GM19025 (cell line): ENCODE results near the gene TRPC4AP.

ENCODE experiments used
- ATAC-seq: cut with Tn5 transposase; IDR thresholded peaks from one replicate; pipeline ENCODE4 v1.9.1; 2021; ENCODE audit warnings: mild to moderate bottlenecking, low read depth, moderate library complexity; ENCODE audit not compliant: unreplicated experiment

Gene TRPC4AP

GRCh38 chr20:35017099-35017835, 75.3 kb downstream of the TRPC4AP start:
- ATAC-seq, result no peak

GRCh38 chr20:35015863-35016193, 76.8 kb downstream of the TRPC4AP start:
- no peak for ATAC-seq

DNA sequence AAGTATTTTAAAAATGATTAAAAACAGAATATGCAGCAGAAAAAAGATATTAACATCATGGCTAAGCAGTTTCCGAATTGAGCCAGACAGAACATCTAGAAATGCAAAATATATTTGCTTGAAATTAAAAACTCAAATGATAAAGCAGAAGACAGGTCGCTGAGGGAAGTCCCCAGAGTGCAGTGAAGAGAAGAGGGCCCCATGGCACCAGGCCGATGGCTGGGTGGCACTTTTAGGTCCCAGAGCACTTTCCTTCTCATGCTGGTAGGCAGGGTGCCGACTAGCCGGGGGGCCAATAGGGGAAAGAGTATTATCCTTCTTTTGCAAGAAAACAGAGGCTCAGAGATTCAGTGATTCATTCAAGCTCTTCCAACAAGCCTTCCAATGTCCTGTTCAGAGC, 78.1 kb downstream of the TRPC4AP start:
- ATAC-seq, result no peak

DNA sequence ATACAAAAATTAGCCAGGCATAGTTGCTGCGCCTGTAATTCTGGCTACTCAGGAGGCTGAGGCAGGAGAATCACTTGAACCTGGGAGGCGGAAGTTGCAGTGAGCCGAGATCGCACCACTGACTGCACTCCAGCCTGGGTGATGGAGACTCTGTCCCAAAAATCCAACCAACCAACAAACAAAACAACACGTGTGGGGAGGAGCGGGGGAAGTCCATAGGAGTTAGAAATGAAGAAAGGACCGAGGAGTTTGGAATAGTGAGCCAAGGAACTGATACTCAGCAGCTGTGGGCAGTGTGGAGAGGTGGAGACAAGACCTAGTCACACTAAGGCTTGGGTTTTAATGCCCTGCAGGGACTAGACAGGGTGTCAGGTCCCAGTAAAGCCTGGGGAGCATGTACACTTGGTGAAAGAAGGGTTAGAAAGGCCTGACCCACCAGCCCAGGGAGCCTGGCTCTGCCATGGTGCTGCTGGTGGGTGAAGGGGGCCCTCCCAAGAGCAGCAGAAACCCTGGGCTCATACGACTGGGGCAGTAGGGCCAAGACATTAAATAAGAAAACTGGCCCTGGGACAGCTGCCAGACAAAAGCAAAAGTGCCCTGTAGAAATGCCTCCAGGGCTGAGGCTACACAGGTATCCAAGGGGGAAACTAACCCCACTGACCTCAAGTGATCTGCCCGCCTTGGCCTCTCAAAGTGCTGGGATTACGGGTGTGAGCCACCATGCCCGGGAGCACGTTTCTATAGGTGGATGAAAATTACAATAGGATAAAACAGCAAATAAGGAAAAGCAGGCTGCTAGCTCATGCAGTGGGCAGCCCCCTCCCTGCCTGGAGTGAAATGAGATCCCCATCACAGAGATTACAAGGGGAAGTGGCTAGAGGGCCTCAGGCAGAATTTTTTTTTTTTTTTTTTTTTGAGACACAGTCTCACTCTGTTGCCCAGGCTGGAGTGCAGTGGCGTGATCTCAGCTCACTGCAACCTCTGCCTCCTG, 78.9 kb downstream of the TRPC4AP start:
- ATAC-seq, result no peak

DNA sequence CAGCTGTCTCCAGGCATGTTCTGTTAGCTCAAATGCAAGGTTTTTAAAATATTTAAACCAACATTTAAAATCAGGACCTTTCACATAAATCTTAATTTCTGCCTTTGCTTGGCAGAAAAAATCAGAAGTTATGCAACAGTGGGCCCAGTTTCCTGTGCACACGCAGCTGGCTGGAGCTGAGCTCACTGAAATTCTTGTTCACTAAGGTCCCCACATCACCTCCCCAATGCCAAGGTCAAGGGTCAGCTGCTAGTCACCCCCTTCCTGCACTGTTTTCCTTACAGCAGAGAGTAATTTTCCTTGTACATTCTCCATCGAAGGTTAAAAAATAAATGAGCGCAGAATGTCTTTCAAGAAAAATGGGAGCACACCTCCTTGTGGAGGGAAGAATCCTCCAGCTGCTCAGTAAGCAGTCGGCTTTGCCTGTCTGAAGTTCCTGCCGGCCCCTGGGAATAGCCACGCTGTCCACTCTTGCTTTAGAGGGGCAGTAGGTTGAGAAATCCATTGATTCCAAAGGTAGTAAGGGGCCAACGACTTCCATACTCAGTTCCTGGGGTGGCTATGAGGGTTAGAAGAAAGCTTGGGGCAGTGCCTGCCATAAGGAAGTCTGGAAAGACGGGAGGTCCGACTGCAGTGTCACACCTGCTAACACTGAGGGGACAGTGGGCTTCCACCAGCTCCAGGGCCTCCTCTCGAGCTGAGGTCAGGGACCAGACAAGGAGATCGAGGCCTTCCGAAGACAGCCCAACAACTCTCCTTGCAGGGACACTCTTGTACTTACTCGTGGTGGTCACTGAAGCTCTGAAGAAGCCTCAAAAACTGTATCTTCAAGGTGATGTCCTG, 80.2 kb downstream of the TRPC4AP start:
- no peak for ATAC-seq

GRCh38 chr20:35011589-35012226, 80.9 kb downstream of the TRPC4AP start:
- no peak for ATAC-seq

- ATAC-seq, result no peak
Observed at GRCh38 chr20:35010405-35011192, 82.0 kb downstream of the TRPC4AP start.

DNA sequence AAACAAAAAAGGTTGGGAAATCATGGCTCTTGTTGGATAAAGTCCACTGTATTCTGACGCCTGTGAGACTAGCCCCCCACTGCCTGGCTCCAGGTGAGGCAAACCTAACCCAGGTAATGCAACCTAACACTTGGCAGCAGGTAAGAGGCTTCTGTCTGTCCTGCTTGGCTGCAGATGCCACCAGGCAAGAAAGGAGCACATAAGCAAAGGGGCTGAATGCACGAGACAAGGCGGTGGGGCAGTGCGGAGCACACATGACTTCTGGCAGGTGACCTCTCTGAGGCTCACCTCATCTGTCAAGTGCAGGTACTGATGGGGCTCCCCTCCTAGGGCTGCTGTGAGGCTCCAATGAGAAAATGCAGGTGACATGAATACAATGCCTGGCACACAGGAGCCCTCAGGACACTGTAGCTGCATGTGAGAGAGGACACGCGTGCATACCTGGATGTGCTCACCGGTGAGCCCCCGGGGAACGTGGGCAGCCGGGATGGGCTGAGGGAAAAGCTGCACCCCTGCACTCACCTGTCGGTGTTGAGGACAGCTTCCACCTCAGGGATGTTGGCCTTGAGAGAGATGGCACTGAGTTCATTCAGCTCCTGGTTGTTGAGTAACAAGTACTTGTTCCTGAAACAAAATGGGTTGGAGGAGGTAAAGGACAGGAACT, 82.8 kb downstream of the TRPC4AP start:
- ATAC-seq, result no peak

DNA sequence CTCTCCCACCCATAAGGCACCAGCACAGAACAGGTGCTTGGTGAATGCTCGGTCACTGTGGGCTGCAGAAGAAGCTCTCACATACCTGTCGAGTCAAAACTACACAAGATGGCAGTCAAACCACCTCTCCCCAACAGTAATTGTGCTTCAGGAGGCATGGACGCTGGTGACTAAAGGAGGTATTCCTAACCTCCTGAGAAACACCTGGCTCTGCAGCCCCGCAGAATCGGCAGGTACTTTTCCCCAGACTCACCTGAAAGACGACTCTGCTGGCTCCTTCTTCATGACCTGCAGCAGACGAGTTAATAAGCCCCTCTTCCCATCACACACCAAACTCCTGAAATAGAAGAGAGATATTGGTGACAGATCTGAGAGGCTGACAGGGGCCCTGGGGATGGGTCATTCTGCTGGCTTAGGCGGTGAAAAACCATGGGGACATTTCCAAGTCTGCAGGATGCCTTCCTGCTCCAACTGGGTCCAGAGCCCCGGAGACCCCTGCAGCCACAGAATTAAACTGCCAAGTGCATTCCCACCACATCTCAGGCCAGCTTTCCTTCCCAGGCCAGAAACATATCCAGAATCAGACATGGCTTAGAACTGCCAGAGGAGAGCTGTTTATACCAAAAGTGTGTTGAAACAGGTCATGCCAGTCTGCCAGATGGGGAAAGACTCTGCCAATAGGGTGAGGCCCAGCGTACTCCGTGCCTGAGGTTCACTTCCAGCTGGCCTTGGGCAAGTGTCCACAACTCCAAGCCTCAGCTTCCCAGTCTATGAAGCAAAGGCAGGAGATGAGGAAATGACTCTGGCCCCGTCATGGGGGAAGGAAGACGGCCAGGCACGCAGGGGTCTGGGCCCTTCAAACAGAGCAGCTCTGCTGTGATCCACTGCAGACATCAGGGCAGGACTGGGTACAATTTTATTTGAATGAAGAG, 83.9 kb downstream of the TRPC4AP start:
- no peak for ATAC-seq

DNA sequence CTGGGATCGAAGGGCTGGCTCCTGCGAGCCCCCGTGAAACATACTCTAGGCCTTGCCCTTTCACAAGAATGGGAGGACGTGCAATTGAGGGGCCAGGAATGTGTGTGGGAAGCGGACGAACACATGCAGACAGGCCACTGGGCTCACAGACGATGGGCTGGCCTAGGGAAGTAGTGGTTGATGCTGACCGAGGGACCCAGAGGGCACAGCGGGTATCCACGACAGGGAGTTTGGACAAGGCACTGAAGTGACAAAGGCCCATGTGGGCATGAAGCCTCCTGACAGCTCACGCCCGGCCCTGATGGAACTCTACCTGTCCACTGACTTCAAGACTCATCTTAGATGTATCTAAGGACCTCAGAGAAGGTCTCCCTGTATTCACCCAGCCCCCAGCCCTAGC, 84.7 kb downstream of the TRPC4AP start:
- ATAC-seq, result no peak

DNA sequence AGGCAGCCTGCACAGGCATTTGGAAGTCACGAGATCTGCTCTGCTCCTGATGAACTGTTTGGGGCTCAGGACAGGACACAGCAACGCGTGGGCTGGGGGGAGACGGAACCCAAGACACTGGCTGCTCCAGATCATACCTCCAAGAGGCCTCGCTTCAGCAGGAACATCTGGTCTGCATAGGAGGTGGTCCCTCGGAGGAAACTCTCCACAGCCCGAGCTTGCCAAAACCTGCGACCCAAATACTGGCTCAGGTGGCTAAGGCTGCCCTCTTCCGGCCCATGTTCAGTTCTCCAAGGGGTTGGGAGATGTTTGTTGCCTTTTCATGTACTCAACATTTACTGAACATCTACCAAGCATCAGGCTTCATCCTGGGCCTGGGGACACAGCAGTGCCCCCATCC, 85.2 kb downstream of the TRPC4AP start:
- ATAC-seq, result no peak

DNA sequence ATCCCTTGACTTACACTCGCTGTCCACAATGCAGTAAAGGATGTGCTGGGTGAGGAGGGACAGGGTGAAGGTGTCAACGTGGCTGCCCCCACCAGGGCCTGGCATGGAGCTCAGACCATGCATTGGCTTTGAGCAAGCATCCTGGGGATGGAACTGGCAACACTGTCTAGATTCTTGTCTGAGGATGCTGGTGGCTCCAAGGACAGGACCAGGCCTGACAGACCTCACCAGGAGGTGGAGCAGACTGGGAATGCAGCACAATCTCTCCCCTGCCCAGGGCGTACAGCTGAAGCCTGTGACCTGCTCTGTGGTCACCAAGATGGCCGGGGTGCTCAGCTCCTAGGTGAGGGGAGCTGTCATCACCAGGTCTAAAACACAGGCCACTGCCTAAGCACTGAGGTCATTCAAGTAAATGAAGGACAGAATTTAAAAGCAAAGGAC, 86.1 kb downstream of the TRPC4AP start:
- ATAC-seq, result no peak

DNA sequence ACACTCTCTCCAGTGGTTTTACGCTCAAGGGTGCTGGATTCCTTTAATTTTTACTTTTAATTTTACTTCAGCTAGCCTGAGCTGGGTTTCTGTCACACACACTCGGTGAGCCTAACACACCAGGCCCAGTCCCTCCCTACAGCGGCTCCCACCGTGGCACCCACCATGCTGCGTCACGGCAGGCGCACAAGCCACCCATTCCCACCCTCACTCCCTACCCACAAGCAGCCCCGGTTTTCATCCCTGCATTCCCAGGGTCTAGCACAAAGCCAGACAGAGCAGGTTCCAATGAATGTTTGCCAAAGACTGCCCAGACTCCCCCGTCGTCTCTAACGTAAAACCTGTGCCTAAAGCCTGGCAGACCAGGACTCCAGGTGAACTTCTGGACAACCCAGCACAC, 86.6 kb downstream of the TRPC4AP start:
- no peak for ATAC-seq

DNA sequence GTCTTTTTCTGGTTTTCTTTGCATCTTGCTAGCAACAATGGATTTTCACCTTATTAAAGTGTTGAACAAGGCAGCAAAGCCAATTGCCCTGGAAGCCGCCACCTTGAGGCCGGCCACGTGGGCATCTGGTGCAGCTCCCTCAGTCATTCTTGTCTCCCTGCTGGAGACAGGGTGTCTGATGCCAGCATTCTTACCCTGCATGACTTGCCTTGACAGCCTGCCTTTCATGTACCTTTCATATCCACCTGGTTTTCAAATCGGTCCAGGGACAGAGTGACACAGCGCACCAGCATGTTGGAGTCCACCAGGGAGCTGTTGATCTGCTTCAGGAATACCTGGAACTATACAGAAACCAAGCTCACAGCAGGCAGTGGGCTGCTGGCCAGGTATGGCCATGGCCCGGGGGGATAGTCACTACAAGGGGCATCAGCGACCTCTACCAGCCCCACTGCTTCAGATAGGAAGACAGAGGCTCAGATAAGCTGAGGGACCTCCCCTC, 87.1 kb downstream of the TRPC4AP start:
- no peak for ATAC-seq

DNA sequence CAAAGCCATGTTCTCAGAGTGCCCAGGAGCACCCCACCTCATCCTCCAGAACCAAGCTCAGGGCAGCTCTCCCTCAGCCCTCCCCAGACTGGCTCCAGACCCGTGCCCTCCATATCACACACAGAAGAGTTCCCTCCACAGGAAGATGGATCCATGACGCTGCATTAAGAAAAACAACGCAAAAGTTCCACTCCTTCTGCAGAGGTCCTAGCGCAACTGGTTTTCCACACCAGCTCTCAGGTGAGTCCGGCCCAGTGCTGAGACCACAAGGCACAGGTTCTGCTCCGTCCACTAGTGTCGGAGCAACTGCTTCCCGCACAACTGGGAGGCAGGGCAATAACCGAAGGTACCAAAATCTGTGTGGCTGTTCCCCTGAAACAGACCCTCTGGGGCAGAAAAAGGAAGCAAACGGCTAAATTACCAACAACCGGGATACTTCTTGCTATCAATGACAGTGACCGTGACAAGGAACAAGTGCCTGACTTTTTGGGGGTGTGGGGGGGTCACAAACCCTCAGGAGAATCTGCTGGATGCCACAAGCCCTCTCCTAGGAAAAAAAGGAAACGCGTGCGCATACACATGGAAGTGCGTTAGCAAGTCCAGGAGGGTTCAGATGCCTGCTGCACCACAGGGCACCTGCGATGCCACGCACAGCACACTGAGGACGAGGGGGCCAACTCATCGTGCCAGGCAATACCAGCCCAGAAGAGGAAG, 87.7 kb downstream of the TRPC4AP start:
- no peak for ATAC-seq

DNA sequence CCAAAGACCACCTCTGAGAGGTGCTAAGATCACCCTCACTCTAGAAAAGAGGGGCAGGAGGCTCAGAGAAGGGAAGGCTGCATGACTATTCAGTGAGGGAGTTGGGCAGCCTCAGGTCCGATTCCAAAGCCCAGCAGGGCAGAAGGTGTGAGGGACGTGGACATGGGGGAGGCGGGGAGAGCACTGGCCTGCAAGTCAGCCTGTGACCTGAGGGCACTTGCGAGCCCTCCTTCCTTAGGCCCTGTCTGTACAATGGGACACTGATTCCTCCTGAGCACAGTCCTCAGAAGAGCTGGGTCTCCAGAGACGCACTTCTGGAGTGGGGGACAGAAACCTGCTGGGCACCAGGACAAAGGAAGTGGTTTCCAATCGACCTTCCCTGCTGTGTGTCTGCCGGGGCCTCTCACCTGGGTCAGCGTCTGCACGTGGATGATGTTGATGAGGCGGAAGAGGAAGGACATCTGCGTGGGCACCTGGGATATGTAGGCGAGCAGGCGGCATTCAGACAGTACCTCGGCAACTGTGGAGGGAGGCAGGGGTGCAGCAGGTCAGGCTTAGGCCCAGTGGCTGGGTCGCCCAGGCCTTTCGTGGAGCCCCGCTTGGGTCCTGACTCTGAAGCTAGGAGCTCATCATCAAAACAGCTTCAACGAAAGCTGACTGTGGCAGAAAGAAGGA, 88.4 kb downstream of the TRPC4AP start:
- no peak for ATAC-seq
